Right lung (tissue), 5 donors: ENCODE results near the gene TPO. TPM values are rescaled to one million over a fixed set of nuclear protein-coding genes. Genes with fewer than 3 reads are reported as not detected.

ENCODE experiments used
- DNase-seq, 2 donors: peaks; one replicate each; pipeline ENCODE4 v3.0.0-alpha.2; 2013
- polyA plus RNA-seq, 5 donors: library from polyadenylated mRNA; unstranded; fragments of 120-200 nt; gene quantifications; one replicate each; pipeline versions ENCODE4 v1.2.1 to v1.2.3, GENCODE V29; 2013; ENCODE audit warnings: inconsistent platforms in 1 of 5, low replicate concordance in 1 of 5; ENCODE audit not compliant: insufficient read length in 5 of 5, insufficient read depth in 1 of 5

Gene TPO
- polyA plus RNA-seq, 5 donors = 0.11 to 0.33 (median 0.18) TPM

- DNase-seq = no peak
These were observed 169.7 kb downstream of the TPO start for GRCh38 chr2:1582891-1583341.

GRCh38 chr2:1584051-1584531 is 170.8 kb downstream of the TPO start:
- DNase-seq = no peak

GRCh38 chr2:1584691-1585485 is 171.6 kb downstream of the TPO start:
- DNase-seq = no peak

- DNase-seq = no peak
These were observed 172.4 kb downstream of the TPO start for GRCh38 chr2:1585635-1586034.

- no peak for DNase-seq
These were observed 173.1 kb downstream of the TPO start for GRCh38 chr2:1586251-1586922.

GRCh38 chr2:1586923-1587840 is 173.9 kb downstream of the TPO start:
- no peak for DNase-seq

- DNase-seq = no peak
These were observed 175.1 kb downstream of the TPO start for GRCh38 chr2:1588051-1588977.

- no peak for DNase-seq
These were observed 175.8 kb downstream of the TPO start for GRCh38 chr2:1588978-1589621.

- no peak for DNase-seq
These were observed 177.6 kb downstream of the TPO start for GRCh38 chr2:1590596-1591460.

- DNase-seq = no peak
These were observed 178.2 kb downstream of the TPO start for GRCh38 chr2:1591461-1591770.
